NCI-H2081 (cell line): ENCODE results near the gene ARRDC1.
A peak's percentile ranks its signal among the peaks of the same experiment; 100 is the strongest.
"Not testable (repeated sequence)": the region's sequence is repeated elsewhere in the genome, so short reads cannot be mapped to it uniquely, and the experiment has no call there.

Source experiments
- DNase-seq, 2 experiments: peaks; one replicate each; lab custom pipeline; 2025; lab: John Stamatoyannopoulos, UW

Gene ARRDC1

DNA sequence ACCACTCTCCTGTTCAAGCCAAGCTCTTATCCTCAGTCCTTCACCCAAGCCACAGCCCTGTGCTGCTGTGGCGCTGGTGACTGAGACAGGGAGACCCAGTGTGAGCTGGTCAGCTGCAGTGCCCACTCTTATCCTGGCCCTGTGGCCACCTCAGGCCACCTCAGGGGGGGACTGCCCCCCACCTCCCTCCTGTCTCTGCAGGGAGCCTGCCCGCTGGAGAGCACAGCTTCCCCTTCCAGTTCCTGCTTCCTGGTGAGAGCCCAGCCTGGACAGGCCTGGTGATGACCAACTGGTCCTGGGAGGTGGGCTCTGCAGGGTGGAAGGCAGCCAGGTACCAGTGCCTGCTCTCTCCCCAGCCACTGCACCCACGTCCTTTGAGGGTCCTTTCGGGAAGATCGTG, 7.8 kb downstream of the ARRDC1 start:
- DNase-seq, result no peak

DNA sequence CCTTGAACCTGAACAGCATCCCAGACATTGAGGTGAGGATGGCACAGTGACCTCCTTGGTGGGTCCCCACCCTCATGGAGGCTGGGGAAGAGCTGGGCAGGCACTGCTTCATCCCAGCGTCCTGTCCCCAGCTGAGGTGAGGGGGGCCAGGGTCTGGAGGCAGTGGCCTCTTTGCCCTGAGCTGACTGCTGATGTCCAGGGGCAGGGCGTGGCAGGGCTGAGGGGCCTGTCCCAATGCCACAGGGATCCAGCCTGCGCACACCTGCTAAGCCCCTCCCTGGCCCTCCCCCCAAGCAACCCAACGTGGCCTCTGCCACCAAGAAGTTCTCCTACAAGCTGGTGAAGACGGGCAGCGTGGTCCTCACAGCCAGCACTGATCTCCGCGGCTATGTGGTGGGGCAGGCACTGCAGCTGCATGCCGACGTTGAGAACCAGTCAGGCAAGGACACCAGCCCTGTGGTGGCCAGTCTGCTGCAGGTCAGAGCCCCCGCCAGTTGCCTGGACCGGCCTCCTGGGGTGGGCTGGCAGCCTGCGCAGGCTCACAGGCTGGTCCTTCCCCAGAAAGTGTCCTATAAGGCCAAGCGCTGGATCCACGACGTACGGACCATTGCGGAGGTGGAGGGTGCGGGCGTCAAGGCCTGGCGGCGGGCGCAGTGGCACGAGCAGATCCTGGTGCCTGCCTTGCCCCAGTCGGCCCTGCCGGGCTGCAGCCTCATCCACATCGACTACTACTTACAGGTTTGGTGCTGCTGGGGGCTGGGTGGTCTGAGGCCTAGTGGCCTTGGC, 8.4 kb downstream of the ARRDC1 start:
- no peak for DNase-seq

DNA sequence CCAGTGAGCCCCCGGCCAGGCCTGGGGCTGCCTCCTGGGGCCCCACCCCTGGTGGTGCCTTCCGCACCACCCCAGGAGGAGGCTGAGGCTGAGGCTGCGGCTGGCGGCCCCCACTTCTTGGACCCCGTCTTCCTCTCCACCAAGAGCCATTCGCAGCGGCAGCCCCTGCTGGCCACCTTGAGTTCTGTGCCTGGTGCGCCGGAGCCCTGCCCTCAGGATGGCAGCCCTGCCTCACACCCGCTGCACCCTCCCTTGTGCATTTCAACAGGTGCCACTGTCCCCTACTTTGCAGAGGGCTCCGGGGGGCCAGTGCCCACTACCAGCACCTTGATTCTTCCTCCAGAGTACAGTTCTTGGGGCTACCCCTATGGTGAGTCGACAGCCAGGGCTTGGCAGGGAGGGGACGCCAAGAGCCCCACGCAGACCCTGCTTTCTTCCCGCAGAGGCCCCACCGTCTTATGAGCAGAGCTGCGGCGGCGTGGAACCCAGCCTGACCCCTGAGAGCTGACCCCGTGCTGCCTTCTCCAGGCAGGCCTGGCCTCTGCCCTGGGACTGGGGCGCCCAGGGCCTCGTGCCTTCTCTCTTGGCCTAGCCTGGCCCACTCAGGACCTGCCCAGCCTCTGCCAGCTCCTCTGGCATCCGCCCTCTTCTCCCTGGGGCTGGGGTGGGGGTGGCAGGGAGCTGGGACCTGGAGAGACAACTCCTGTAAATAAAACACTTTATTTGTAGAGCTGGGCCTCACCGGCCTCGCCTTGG, 9.3 kb downstream of the ARRDC1 start:
- no peak for DNase-seq

DNA sequence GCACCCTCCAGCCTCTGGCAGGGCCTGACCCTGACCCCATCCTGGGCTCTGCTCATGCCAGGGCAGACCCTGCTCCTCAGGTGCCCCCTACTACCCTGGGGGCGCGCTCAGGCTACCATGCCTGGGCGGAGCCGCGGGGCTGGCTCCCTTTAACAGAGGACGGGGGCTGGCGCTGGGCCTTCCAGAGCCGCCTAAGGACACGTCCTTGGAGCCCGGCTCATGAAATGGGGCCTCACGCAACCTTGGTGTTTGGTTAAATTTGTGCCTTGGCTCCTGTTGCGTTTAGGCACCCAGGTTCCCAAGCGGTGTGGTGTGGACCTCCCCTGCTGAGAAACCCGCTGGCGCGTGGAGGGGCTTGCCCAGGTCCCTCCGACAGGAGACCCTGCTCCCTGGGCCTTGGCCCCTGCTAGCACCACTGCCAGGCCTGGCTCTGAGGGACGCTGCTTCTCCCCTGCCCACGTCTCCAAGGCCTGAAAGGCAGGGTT, 9.9 kb downstream of the ARRDC1 start:
- no peak for DNase-seq

DNA sequence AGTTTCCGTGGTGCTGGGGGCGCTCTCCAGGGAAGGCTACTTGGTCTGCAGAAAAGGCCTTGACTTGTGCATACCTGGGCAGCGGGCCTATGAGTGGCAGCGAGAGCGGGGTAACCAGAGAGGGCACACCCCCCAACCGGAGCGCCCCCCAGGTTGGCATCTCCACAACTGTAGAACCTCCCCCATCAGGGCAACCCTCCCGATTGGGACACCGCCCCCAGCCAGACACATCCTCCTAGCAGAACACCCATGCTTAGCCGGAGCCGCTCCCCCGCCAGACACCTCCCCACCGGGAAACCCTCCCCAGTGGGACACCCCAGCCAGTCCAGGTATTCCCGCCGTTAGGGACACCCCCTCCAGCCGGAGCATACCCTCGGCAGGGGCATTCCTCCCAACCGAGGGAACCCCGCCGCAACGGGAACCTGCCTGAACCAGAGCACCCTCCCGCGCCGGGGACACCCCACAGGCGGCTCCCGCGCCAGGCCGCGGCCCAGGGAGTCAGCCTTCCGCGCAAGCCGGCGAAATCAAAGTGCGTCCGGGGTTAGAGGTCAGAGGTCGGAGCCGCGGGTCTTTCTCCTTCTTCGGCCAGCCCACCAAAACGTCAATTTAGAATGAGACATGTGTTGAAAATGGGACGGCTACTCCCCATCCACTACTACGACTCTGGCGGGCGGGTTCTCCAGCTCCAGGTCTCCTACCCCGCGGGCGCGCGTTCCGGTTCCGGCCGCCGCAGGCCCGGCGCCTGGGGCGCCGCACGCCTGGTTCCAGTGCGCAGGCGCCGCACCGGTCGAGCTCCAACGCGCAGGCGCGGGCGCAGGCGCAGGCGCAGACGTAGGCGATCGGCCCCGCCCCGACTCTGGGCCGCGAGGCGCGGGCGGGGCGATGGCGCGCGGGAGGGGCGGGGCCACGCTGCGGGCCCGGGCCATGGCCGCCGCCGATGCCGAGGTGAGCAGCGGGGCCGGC, 12.9 kb downstream of the ARRDC1 start, which contains the start of gene EHMT1:
TSS of gene EHMT1 (plus strand) at position 901 of the 963 bp plus-strand sequence. CDS start at position 925, 24 bp downstream.
- DNase-seq, result peak; percentile 77 to 82

DNA sequence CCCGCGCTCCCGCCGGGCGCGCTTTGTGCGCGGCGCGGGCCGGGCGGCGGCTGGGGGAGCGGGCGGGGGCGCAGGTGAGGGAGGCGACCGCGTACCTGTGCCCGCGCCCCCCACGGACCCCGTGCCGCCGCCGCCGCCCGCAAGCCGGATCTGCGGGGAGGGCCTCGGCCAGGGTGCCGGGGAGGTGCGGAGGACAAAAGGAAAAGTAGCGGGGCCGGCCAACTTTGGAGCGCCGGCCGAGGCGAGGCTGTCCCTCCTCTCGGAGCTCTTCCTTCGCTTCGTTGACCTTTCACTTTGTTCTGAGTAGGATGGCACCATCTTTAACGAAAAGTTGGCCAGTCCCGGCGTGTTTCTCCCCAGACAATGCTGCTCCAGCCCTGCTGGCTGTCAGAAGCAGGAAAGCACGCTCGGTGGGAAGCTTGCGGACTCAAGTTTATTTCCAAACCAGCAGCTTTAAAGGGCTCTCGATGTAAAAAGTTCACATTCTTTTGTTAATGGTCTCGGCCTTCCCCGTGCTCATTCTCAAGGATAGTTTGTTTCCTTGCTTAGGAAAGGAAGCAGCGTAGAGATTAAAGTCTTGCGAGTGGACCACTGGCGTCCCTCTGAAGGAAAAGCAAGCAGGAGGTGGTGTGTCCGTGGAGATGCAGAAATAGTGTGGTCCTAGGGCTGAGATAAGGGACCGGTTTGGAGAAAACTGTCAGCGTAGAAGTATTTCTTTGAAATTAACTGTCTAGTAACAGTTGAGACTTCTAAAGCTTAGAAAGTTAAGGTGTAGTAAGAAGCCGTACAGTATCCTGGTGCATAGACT, 14.0 kb downstream of the ARRDC1 start:
- DNase-seq, result peak in 1 of 2 experiments; percentile 21

DNA sequence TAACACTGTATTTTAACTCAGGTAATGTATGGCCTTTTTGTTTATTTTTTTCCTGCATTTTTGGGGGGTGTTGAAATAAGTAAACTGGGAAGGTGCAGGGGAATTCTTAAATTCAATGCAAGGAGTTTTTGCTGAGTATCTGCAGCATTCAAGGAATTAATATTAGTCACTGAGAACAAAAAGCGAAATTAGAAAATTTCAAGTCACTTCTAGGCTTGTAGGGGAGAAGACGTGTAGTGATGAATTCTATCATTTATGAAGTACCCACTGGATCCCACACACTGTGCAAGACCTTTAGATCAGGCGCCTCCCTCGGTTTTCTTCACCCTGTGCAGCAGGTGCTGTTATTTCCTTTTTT, 14.5 kb downstream of the ARRDC1 start:
- no peak for DNase-seq

DNA sequence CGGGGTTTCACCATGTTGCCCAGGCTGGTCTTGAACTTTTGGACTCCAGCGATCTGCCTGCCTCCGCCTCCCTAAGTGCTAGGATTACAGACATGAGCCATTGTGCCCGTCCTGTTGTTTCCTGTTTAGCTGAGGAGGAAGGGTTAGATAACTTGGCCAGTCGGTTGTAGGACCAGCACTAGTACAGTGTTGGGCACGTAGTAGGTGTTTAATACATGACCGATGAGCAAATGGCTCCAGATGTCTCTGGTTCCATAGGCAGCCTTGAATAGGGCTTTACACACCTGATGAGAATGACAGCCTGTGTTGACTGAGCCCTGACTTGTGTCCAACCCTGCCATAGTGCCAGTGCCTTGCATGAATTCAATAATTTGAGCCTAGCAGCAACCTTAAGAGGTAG, 15.1 kb downstream of the ARRDC1 start:
- DNase-seq, result no peak

DNA sequence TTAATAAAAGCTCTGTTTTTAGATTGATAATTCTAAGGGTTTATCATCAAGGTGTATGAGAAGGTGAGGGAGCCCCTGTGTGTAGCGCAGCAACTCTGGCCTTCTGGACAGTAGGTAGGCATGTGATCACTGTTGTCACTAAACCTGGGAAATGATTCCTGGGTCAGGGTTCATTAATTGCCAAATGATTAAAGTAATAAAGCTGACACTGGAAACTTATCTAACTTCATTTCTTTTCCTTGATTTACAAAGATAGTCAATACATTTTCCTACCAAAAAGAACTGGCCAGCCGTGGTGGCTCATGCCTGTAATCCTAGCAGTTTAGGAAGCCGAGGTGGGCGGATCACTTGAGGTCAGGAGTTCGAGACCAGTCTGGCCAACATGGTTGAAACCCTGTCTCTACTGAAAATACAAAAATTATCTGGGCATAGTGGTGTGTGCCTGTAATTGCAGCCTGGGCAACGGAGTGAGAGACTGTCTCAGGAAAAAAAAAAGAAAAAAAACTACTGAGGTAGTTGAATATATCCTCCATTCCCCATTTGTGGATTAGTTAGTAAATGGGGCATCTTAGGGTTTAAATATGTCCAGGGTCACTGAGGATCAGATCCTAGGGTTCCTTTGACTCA, 15.8 kb downstream of the ARRDC1 start:
- DNase-seq, result no peak

DNA sequence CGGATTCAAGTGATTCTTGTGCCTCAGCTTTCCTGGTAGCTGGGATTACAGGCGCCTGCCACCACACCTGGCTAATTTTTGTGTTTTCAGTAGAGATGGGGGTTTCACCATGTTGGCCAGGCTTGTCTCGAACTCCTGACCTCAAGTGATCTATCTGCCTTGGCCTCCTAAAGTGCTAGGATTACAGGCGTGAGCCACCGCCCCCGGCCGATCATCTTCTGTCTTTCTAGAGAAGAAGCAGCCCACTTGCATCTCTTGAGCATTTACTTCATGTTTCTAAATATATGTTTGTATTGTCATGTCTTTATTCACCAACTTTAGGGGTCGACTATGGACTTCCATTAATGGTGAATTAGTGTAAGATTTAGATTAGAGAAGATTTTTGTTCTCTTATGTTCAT, 16.7 kb downstream of the ARRDC1 start:
- DNase-seq, result not testable (repeated sequence)

DNA sequence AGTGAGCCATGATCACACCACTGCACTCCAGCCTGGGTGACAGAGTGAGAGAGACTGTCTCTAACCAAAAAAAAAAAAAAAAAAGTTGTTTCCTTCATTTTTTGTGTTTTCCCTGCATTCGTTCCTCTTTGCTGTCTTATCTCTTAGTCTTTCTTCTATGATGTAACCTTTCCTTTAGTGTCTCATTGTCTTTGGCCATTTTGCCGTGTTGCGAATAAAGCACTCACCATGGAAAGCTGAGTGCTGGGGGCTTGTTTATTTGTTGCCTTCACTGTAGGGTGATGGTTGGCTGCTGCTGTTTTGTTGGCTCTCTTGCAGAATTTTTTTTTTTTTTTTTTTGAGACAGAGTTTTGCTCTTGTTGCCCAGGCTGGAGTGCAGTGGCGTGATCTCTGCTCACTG, 21.0 kb downstream of the ARRDC1 start:
- no peak for DNase-seq

DNA sequence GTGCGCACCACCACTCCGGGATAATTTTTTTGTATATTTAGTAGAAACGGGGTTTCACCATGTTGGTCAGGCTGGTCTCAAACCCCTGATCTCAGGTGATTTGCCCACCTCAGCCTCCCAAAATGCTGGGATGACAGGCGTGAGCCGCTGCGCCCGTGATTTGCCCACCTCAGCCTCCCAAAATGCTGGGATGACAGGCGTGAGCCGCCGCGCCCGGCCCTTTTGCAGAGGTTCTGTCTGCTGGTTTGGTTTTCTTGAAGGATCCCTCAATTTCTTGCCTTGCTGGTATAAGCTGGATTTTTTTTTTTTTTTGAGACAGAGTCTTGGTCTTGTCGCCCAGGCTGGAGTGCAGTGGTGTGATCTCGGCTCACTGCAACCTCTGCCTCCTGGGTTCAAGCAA, 21.9 kb downstream of the ARRDC1 start:
- DNase-seq, result not testable (repeated sequence)

DNA sequence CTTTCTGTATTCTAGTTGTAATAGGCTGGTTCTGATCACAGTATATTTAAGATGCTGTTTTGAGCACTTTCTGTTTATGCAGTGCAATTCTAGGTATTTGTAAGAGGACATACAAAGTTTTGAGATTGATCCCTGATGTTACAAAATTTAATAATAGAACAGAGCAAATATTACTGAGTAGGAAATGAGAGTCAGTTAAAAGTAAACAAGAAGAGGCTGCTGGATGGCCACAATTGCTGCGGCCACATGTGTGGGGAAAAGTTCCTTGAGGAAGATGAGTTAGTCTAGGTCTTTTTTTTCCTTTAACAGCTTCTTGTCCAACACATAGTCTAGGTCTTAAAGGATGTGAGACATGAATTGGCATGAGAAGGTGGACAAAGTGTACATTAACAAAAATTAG, 24.6 kb downstream of the ARRDC1 start:
- no peak for DNase-seq

DNA sequence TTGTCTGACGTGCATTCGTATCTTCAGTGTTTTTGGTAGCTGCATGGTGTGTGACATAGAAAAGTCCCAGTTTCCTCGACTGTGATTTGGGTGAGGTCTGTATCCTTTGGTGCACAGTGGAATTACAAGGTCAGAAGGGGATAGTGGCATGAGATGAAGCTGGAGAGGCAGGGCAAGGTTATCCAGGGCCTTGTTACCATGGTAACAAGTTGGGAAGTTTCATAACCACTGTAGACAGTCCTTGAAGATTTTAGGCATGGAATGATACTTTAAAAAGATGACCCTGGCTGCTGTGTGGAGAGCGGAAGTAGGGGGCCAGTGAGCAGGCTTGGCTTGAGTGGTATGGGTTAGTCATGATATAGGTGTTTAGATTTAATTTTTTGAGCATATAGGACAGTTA, 25.2 kb downstream of the ARRDC1 start:
- no peak for DNase-seq

DNA sequence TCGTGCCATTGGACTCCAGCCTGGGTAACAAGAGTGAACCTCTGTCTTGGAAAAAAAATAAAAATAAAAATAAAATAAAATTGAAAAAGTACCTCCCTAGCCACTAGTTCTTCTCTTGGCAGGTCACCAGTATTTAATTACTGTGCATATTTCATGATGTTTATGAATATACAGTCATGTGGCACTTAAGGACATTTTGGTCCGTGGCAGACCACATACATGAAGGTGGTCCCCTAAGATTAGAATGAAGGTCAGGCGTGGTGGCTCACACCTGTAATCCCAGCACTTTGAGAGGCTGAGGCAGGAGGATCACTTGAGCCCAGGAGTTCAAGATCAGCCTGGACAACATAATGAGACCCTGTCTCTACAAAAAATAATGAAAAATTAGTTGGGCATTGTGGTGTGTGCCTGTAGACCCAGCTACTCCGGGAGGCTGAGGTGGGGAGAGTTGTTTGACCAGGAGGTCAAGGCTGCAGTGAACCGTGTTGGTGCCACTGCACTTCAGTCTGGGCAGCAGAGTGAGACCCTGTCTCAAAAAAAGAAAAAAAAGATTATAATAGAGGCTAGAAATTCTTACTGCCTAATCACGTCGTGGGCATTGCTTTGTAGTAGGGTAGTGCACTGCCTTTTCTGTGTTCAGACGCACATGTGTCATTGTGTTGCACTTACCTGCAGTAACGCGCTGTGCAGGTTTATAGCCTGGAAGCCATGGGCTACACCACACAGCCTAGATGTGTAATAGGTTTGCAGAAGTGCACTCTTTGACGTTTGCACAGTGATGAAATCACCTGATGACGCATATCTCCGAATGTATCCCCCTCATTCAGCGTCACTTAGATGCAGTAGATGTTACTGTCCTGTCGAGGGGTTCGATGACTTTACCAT, 26.1 kb downstream of the ARRDC1 start:
- DNase-seq, result no peak

DNA sequence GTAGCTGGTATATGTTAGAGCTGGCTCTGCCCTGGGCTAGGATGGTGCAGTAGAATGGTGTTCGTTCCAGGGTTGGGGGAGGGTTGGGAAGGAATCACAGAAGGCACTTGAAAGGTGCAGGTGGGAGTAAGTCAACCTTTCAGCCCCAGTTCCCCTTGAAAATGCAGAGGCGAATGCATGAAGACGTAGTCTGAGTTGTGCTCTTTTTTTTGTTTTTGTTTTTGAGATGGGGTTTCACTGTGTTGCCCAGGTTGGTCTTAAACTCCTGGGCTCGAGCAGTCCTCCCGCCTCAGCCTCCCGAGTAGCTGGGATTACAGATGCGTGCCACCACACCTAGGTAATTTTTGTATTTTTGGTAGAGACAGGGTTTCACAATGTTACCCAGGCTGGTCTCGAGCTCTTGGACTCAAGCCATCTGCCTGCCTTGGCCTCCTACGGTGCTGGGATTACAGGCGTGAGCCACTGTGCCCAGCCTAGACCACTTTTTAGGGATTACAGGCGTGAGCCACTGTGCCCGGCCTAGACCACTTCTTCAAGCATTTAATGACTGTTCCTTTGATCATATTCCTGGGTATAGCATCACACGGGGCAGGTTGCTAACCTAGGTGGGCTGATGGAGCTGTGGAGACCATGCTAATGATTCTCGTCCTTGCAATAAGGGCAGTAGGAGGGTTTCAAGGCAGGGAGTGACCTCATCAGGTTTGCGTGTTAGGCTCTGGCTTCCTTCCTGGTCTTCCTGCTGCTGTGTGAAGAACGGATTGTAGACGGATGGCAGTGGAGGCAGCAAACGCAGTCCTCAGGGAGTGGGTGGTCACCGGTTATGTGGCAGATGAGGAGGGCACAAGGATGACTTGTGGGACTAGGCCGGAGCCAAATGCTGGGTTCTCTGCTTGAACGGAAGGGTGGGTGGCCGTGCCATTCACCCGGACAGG, 27.0 kb downstream of the ARRDC1 start:
- DNase-seq, result no peak

DNA sequence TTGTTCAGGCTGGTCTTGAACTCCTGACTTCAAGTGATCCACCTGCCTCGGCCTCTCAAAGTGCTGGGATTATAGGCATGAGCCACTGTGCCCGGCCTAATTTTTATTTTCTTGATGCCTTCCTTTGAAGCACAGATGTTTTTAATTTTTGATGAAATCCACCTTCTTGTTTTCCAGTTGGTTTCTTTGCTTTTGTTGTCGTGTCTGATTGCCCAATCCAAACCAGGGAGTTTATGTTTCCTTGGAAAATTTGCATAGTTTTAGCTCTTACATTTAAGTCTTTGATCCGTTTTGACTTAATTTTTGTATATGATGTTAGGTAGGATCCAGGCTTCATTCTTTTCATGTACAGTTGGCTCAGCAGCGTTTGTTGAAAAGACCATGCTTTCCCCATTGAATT, 28.5 kb downstream of the ARRDC1 start:
- no peak for DNase-seq

DNA sequence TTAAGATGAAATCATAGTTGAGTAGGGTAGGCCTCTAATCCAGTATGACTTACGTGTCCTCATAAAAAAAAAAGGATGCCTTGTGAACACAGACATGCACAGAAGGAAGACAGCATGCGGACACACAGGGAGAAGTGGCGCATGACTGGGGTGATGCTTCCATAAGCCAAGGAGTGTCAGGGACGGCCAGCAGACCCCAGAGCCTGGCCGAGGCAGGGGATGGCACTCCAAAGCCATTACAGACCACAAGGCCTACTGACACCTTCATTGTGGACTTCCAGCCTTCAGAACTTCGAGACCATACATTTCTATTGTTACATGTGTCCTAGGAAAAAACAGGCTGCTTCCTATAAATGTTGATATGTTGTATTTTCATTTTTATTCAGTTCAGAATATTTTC, 33.2 kb downstream of the ARRDC1 start:
- DNase-seq, result no peak
